A673 (cell line): Measurements from ENCODE around the gene PLA2G4C. TPM values are rescaled to one million over a fixed set of nuclear protein-coding genes. Genes with fewer than 3 reads are reported as not detected.

ENCODE experiments used
- BruUV-seq: library from RNA; stranded (reverse); fragments of 400-500 nt; replicated peaks from 2 replicates; lab custom pipeline; 2021; lab: Mats Ljungman, UMichigan
- CTCF ChIA-PET: fragments of 300-600 bp; sonication (Branson Sonifier 250); formaldehyde crosslinking; loops from one replicate; lab custom pipeline; 2022; ENCODE audit warnings: antibody characterized with exemption; lab: Charles Lee
- POLR2A ChIA-PET: fragments of 300-600 bp; sonication (Branson Sonifier 250); formaldehyde crosslinking; loops from one replicate; lab custom pipeline; 2022; ENCODE audit warnings: antibody characterized with exemption; ENCODE audit not compliant: low non-redundant PET; lab: Charles Lee
- DNase-seq: peaks from one replicate; pipeline ENCODE4 v3.0.0-alpha.2; 2015; ENCODE audit warnings: low spot score
- H3K27ac ChIP-seq: fragments of 200-600 bp; sonication (generic); 2 replicates; pipeline ENCODE4 v1.5.1; 2016; ENCODE audit warnings: mixed run types, low read depth, mild to moderate bottlenecking, mixed read lengths, antibody characterized with exemption, low read length; ENCODE audit not compliant: poor library complexity, severe bottlenecking
- H3K27me3 ChIP-seq: fragments of 200-600 bp; sonication (generic); replicated peaks from 2 replicates; pipeline ENCODE4 v1.6.1; 2017; ENCODE audit warnings: mixed run types, low read depth, mild to moderate bottlenecking, mixed read lengths, antibody characterized with exemption, low read length; ENCODE audit not compliant: insufficient read depth, poor library complexity
- H3K36me3 ChIP-seq: fragments of 200-600 bp; sonication (generic); 2 replicates; pipeline ENCODE4 v1.6.1; 2016; ENCODE audit warnings: mixed run types, mild to moderate bottlenecking, mixed read lengths, antibody characterized with exemption, low read length; ENCODE audit not compliant: insufficient read depth, poor library complexity, severe bottlenecking
- H3K4me1 ChIP-seq: fragments of 200-600 bp; sonication (generic); 2 replicates; pipeline ENCODE4 v1.6.1; 2017; ENCODE audit warnings: mixed run types, mild to moderate bottlenecking, mixed read lengths, antibody characterized with exemption, low read length; ENCODE audit not compliant: insufficient read depth, poor library complexity, severe bottlenecking
- H3K4me3 ChIP-seq: fragments of 200-600 bp; sonication (generic); 2 replicates; pipeline ENCODE4 v1.5.1; 2016; ENCODE audit warnings: low read depth, mixed run types, mild to moderate bottlenecking, mixed read lengths, low read length; ENCODE audit not compliant: poor library complexity, severe bottlenecking
- H3K9me3 ChIP-seq: fragments of 200-600 bp; sonication (generic); 2 replicates; pipeline ENCODE4 v1.6.1; 2016; ENCODE audit warnings: mixed run types, low read depth, mild to moderate bottlenecking, mixed read lengths, antibody characterized with exemption, low read length; ENCODE audit not compliant: poor library complexity, severe bottlenecking
- CTCF ChIP-seq: fragments of 300-800, 200-600 bp; sonication (generic); conservative IDR thresholded peaks from 2 replicates; pipeline ENCODE4 v1.5.1; 2017; ENCODE audit warnings: low read depth, mild to moderate bottlenecking, antibody characterized with exemption, low read length, moderate library complexity, mixed read lengths
- EZH2 ChIP-seq: fragments of 200-600 bp; sonication (generic); IDR thresholded peaks from 2 replicates; pipeline ENCODE4 v1.6.1; 2017; ENCODE audit warnings: borderline replicate concordance, low read depth, mild to moderate bottlenecking, mixed read lengths, antibody characterized with exemption, low read length; ENCODE audit not compliant: poor library complexity, severe bottlenecking
- intact Hi-C: fragments of 100-400 bp; cut with micrococcal nuclease; formaldehyde crosslinking; loops from one replicate; pipeline ENCODE4 v1.10.0; 2022; ENCODE audit not compliant: unreplicated experiment
- total RNA-seq: library from RNA; stranded (reverse); gene quantifications from 2 replicates; pipeline ENCODE4 v1.2.3, GENCODE V29; 2021

Gene PLA2G4C
- total RNA-seq, 1 experiment from 2014 or later: 8.2 TPM

GRCh38 chr19:48136547-48136946, 25.9 kb upstream of the PLA2G4C start:
- no peak for TF ChIP-seq EZH2
- no peak for TF ChIP-seq CTCF
- no peak overlapping the region for H3K27ac ChIP-seq
- peaks cover 45% of the 10 kb centered on the region for H3K36me3 ChIP-seq
- BruUV-seq: no TSS peak
- H3K27me3 ChIP-seq: no peaks in the 10 kb centered on the region
- H3K4me3 ChIP-seq: no peak overlapping the region
- intact Hi-C loops: no loop called here
- POLR2A ChIA-PET: interaction anchor here (0.6 kb wide), 1 partner anchor 89 kb away, joined by 3 read pairs; no protein-coding TSS in a partner anchor
- CTCF ChIA-PET: no interaction called here
- no peaks in the 10 kb centered on the region for H3K4me1 ChIP-seq
- no peak for DNase-seq
- H3K9me3 ChIP-seq: no peaks in the 10 kb centered on the region

GRCh38 chr19:48135411-48135810, 24.8 kb upstream of the PLA2G4C start:
- DNase-seq: no peak
- POLR2A ChIA-PET: no interaction called here
- intact Hi-C loops: no loop called here

GRCh38 chr19:48133094-48133493, 22.5 kb upstream of the PLA2G4C start:
- TF ChIP-seq EZH2 (no peak), CTCF (no peak)
- intact Hi-C loops: no loop called here
- Histone ChIP-seq H3K4me1 (no peaks in the 10 kb centered on the region), H3K27ac (no peak overlapping the region), H3K27me3 (no peaks in the 10 kb centered on the region), H3K36me3 (peaks cover 60% of the 10 kb centered on the region), H3K9me3 (no peaks in the 10 kb centered on the region), H3K4me3 (no peak overlapping the region)
- POLR2A ChIA-PET: no interaction called here
- no peak for DNase-seq
- CTCF ChIA-PET: no interaction called here
- BruUV-seq: no TSS peak

More at GRCh38 chr19:48135411-48135810, 24.8 kb upstream of the PLA2G4C start:
- TF ChIP-seq CTCF (no peak), EZH2 (no peak)
- Histone ChIP-seq H3K27ac (no peak overlapping the region), H3K4me3 (no peak overlapping the region), H3K4me1 (no peaks in the 10 kb centered on the region), H3K27me3 (no peaks in the 10 kb centered on the region), H3K36me3 (peaks cover 53% of the 10 kb centered on the region), H3K9me3 (no peaks in the 10 kb centered on the region)
- BruUV-seq: no TSS peak
- CTCF ChIA-PET: no interaction called here
